GM10266 (cell line): ENCODE measurements around the gene RALGAPB.

Experiments used
- DNase-seq: peaks from one replicate; pipeline ENCODE4 v3.0.0; 2012; ENCODE audit errors: extremely low spot score
- CTCF ChIP-seq: IDR thresholded peaks from 2 replicates; pipeline ENCODE4 v1.5.1; 2012; ENCODE audit warnings: mild to moderate bottlenecking, low read depth; ENCODE audit not compliant: control insufficient read depth, insufficient read depth; ENCODE audit errors: missing control alignments

RALGAPB gene

GRCh38 chr20:38472513-38473366 is at the start of gene RALGAPB:
TSS of gene RALGAPB (plus strand) at chr20:38472843. CDS start at chr20:38488433, 15,590 bp downstream.
- DNase-seq = peak; percentile 97
- TF ChIP-seq CTCF = peak; percentile 46

- TF ChIP-seq CTCF = no peak
- no peak for DNase-seq
Measured at GRCh38 chr20:38423541-38423940, 49.1 kb upstream of the RALGAPB start.

DNA sequence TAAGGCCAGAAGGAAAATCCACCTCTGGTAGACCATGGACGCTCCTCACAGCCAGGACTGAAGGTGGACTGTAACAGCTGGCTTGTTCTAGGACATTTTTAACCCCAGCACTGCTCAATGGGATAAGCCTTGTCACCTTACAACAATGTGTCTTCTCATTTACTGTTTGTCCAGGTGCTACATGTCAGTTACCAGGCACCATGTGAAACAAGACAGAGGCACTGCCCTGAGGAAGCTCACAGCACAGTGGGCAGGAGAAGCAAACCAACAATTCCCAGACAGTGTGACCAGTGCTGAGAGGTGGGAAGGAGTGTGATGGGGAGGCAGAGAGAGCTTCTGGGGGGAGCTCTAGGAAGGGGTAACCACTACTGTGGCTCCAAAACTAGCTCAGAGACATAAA is 48.2 kb upstream of the RALGAPB start:
- no peak for TF ChIP-seq CTCF
- DNase-seq = no peak

DNA sequence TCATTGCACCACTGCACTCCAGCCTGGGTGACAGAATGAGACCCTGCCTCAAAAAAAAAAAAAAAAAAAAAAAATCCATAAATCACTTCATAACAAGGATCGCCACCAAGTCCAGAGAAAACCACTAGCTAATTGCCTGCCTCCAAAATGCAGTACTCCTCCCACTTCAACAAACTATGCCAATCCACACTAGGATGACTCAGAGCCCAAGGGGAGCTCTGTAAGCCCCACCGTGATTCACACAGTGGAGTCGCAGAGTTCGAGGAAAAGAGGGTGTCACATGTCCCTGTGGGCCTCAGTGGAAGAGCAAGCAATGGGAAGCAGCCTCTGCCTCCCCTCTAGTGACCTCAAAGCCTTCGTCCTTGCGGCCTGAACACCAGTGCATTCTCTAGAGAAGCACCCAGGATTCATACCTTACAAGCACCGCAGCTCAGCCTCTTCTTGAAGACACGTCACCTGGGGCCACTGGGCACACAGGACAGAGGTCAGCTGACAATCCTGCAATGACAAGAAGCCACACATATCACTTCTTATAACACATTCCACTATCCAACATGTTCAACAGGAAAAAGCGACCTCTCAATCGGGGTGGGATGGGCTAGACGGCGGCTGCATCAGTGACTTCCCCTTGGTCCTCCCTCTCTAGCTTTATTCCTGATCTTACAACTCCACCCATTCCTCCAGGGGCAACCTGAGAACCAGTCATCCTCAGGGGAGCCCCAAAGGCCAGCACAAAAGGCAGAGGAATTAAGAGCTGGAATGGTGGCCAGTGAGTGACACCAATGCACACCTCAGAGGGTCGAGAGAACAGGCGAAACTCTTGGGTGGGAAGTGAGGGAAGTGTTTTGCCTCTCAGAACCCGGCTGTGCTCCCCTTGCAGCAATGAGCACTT is 46.4 kb upstream of the RALGAPB start:
- no peak for TF ChIP-seq CTCF
- no peak for DNase-seq

- no peak for TF ChIP-seq CTCF
- DNase-seq = no peak
Measured at GRCh38 chr20:38427655-38428023, 45.0 kb upstream of the RALGAPB start.

DNA sequence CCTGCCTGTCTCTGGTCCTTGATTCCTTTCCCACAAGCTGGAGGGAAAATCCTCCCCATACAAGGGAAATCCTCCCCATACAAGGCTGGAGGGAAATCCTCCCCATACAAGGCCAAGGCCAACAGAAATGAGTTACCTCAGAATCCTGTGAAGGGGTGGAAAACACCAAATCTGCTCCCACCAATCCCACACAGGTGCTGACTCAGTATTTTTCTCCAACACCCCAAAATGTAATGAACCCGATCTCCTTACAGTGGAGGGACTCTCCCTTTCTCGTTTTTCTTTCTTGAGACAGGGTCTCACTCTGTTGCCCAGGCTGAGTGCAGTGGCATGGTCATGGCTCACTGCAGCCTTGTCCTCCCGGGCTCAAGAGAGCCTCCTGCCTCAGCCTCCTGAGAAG is 43.8 kb upstream of the RALGAPB start:
- TF ChIP-seq CTCF = no peak
- DNase-seq = no peak
